Measurements from ENCODE around the gene RABGEF1.
"Not testable (repeated sequence)": the region's sequence is repeated elsewhere in the genome, so short reads cannot be mapped to it uniquely, and the experiment has no call there.

The RABGEF1 gene

DNA sequence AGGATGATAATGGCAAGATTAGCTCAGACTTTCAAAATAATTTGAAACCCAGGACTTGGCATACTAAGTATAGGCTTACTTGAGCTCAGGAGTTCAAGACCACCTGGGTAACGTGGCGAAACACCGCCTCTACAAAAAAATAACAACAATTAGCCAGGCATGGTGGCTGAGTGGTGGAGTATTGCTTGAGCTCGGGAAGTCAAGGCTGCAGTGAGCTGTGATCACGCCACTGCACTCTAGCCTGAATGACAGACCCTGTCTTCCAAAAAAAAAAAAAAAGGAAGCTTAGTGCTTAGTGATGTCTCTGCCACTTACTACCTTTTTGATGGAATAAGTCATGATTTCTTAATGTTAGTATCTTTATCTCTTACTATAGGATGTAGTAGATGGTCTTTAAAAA lies 25.5 kb downstream of the RABGEF1 start:
- no peak for DNase-seq

DNA sequence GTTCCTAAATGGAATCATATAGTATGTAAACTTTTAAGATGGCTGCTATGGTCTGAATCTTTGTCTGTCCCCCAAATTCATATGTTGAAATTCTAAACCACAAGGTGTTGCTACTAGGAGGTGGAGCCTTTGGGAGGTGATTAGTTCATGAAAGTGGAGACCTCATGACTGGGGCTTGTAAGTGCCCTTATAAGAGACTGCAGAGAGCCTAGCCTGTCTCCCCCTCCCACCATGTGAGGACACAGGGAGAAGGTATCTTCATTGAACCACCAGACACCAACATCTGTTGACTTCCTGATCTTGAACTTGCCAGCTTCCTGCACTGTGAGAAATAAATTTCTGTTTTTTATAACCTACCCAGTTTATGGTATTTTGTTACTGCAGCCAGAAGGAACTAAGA lies 27.0 kb downstream of the RABGEF1 start:
- not testable (repeated sequence) for DNase-seq

DNA sequence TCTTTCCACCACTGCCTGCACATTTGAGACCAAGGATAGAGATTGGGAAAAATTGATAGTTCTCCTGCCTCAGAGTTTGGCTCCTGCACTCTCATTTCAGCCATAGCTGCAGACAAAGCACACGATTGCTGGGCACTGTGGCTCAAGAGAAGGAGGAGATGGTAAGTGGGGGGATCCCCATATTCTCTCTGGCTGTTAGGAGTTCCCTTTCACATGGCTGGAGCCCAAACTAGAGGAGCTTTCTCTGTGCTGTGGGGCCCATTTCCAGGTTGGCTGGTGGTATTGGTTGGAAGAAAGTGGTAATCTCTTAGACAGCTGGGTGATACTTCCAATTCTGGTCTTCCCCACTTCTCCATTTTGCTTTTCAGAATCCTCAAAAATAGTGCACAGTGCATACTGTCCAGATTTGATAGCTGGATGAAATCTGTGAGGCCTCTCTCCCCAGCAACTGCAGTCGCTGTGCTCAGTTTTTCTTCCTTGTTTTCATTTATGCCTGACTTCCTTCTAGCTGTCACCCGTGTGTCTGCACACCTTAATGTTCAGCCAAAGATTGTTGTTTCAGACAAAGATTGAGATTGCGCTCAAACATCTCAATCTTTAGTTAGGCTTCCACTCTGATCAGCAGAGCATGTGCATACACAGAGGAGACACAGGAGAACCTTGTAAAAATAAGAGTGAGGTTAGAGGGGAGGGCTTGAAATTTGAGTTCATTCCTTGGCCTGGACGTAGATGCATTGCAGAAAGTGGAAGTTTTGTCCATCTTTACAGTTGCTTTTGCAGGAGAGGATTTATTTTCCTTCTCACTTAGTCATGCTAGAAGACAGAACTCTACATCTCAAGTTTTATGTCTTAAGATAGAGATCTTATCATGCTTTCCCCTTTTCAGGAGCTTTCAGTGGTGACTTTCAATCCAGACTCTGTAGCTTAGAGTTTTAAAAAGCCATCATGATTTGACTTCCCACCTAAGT lies 28.6 kb downstream of the RABGEF1 start:
- no peak for DNase-seq

DNA sequence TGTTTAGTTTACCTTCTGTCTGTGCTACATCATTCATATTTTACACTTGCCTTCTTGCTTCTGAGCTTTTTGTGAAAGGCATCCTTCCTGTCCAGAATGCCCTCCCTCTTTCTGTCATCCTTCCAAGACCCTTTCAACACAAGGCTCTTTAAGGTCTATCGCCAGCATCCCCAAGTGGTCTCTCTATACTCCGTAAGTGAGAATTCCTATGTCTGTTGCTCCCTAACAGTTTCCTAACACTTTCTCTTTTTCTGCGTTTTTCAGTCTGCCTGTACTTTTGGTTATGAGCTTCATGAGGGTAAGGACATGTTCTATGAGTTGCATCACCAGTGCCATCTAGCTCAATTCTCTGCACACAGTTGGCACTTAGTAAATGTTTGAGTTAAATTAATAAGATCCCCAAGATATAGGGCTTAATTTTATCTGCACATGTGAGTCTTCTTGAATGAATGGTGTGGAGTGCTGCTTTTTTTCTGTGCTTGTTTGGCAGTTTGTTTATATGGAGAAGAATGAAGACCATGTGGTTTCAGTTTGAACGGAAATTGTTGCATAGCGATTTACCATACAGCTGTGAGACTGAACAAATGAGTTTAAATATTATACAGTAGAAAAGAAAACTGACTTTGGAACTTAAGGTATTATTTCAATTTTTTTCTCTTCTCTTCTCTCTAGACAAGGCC lies 29.4 kb downstream of the RABGEF1 start:
- no peak for DNase-seq

DNA sequence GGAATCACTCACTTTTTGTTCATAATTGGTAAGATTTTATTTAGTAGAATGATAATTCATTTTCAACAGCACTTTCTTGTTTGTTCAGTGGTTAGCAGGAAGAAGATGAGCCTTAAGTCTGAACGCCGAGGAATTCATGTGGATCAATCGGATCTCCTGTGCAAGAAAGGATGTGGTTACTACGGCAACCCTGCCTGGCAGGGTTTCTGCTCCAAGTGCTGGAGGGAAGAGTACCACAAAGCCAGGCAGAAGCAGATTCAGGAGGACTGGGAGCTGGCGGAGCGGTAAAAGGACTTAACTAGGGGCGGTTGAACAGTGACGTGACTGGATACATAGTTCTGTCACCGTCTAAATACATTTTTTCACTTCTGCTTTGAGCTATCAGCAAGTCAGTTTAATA lies 31.3 kb downstream of the RABGEF1 start:
- no peak for DNase-seq

DNA sequence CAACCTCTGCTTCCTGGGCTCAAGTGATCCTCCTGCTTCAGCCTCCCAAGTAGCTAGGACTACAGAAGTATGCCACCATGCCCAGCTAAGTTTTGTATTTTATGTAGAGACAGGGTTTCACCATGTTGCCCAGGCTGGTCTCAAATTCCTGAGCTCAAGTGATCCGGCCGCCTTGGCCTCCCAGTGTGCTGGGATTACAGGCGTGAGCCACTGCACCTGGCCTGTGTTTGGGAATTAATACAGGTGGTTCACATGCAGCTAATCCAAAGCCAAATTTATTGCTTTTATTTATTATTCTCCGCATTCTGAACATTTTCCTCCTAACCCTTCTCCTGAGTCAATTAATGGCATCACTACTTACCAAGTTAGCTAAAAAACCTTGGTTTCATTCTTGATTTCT lies 33.2 kb downstream of the RABGEF1 start:
- not testable (repeated sequence) for DNase-seq

DNA sequence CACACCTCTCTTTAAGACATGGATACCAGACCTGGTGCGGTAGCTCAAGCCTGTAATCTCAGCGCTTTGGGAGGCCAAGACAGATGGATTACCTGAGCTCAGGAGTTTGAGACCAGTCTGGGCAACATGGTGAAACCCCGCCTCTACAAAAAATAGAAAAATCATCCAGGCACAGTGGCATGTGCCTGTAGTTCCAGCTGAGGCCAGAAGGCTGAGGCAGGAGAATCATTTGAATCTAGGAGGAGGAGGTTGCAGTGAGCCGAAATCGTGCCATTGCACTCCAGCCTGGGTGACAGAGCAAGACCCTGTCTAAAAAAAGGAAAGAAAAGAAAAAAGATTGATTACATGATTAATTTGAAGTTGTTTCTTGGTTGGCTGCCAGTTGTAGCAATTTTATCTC lies 35.9 kb downstream of the RABGEF1 start:
- not testable (repeated sequence) for DNase-seq

DNA sequence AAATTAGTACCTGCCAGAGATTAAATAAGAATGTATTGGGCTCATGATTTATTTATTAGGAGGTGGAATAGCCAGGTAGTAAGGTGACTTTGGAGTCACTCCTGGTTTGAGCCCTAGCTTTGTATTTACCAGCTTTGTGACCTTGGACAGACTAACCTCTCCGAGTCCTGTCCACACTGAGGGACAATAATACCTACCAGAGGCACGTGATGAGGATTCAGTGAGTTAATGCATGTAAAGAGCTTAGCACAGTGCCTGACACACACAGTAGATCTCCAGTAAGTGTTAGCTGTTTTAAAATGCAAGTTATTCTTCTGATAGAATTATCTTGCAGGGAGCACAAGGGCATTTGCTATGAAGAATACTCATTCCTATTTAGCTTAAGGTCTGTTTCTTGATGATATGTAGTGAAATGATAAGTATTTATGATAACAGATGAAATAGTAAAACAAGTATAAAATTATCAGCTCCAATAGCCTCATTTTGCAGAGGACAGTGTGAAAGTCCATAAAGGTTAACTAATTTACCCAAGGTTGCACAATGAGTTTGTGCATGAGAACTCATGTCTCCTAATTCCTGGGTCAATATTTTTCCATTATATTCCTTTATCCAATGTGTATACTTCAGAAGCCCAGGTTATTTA lies 36.4 kb downstream of the RABGEF1 start:
- no peak for DNase-seq

DNA sequence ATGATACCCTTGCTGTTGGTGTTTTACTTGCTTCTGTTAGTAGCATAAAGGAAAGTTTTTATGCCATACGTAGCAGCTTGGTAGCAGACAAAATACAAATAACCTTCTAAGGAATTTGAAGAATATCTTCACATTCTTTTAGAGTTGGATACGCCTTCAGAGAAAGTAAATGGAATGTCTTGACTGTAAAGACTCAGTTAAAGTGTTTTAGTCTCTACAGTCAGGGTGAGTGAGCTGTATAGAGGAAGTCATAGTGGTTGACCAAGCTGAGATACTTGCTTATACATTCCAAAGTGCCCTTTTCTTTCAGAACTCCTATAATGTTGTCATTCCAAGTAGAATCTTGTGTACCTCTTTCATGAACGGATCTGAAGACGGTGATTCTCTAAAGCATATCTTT lies 37.7 kb downstream of the RABGEF1 start:
- DNase-seq, result no peak

DNA sequence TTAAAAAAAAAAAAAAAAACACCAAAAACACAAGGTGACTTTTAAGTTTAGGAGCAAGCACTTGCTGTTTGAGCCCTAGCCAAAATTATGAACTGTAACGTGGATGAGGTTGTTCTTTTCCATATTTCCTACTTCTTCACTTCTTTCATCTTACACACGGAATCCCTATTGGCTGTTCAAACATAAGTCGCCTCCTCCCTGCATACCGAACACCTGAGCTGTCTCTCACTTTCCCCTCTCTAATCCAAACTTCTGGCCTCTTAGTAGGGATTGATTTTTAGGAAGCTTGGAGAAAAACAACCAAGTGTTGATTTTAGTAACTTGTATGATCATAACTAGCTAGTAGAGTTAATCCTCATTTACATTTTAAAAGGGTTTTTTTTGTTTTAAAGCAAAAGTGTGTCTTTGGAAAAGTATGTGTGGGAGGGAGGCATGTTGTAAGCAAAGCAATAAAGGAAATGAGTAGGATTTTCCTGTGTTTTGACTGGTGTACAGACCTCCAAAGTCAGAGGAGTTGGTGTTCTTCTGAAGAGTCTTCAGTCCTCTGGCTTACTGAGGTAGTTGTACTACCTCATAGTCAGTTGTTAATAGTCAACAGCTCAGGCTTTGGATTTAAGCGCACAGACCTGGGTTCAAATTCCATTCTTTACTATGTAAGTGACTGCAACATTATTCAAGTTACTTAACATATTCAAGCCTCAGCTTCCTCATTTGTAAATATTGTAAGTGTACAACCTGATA lies 39.3 kb downstream of the RABGEF1 start:
- no peak for DNase-seq

DNA sequence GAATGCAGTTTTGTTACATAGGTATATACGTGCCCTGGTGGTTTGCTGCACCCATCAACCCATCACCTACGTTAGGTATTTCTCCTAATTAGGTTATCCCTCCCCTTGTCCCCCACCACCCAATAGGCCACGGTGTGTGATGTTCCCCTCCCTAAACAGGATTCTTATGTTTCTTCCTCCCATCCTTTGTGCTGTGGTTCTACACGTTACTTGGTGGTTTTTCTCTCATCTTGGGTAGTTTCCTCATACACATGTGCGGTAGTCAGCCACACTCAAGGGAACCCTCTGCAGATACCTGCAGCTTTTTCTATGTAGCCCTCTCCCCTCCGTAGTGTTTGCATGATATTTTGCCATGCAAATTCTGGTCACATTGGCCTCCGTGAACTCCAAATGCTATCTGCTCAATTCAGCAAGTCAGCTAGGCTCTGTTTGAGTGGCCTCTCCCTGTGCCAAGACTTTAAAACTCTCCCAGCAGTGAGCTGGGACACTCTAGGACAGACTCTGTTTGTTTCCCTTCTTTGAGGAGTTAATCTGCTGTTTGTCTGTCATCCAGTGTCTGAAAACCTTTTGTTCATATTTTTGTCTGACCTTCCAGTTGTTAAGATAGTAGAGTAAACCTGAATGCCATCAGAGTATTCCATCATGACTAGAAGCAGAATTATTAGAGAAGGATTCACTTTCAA lies 41.0 kb downstream of the RABGEF1 start:
- no peak for DNase-seq

DNA sequence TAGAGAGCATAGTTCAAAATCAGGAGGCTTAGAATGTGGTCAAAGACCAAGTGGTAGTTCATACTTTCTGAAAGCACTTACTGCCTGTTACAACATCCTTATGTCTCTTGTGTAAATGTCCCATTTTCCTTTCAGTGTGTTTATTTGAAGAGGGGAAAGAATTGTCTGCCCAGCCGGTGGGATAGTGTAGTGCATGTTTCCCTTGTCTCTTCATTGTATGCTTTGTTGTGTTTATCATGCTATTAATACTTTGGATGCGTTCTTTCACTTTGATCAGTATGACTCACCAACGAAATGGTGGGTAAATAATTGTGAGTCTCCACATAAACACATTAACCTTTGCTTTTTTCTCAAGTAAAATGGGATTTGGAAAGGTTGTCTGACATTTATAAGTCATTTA lies 42.3 kb downstream of the RABGEF1 start:
- DNase-seq, result not testable (repeated sequence)

DNA sequence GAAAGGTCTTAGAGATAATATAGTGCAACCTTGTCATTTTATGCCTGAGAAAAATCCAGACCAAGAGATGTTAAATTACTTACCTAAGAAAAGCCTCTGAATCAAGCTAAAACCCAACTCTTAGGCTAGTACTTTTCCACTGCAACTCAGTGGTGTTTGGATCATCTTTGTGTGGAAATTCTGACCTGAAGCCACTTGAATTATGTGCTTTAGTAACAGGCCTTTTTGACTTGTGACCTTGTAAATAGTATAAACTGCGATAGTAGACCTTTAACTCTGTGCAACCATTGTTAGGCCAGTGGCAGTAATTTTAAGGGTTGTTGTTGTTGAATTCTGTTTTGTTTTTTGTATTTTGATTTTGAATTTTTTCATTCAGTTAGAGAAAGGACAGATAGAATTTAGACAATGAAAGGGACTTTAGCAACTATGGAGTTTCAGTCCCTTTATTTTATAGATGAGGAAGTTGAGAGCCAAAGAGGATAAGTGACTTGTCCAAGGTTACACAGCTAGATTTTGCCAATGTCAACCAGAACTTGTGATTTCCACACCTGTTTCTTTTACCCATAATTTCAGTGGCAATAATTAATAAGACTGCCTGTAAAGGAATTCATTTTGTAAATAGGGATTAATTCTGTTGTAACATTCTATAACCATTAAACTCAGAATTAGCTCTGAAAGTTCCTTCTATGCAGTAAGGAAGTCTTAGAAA lies 43.5 kb downstream of the RABGEF1 start:
- not testable (repeated sequence) for DNase-seq

DNA sequence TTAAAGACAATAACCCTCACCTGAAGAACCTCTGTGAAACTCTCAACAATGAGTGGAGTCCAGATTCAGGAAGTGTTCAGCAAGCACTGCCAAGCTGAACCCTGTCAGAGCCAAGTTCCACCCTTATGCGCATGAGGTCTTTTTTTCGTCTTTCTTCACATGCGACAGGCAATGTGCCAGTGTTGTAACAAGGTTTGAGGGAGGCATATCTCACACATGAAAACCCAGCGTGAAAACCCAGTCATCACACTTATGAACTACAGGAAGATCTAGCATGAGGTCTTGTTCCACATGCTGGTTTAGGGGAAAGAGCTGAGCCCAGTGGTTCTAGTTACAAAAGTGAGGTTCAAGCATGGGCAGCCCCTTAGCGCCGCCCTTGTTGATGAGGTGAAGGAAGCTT lies 49.7 kb downstream of the RABGEF1 start:
- DNase-seq, result no peak

DNA sequence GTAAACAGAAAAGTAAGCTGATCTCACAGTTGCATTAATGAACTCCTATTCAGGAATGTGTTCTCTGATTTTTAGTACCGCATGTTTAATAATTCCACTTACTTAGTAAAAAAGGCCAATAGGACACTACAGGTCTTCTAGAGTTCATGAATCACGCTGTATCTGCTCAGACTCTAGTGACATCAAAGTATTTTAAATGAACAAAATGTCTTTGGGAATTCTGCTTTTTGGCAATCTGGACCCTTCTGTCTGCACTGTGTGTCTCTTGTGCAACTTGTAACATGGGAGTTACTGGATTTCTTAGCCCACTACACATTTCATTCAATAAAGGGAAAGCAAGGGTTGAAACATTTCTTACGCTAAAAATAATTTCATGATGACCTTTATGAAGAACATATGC lies 50.2 kb downstream of the RABGEF1 start:
- DNase-seq, result no peak

DNA sequence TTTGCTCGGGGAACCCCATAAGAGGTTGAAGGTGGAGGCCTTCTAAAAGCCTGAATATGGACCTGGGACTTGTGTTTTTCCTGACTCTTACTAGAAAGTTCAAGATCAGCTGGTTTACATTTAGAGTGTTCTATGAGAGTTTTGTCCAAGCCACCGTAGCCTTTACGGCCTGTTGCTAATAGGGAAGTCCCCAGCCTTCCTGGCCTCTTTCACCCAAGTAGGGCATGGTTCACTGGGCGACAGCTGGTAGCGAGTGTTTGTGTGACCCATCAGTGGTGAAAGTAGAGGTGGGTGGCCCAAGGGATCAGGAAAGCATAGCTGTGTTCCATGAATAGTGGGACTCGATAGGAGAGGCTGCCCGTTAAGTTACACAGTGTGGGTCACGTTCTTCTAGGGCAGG lies 60.1 kb downstream of the RABGEF1 start:
- DNase-seq, result no peak

DNA sequence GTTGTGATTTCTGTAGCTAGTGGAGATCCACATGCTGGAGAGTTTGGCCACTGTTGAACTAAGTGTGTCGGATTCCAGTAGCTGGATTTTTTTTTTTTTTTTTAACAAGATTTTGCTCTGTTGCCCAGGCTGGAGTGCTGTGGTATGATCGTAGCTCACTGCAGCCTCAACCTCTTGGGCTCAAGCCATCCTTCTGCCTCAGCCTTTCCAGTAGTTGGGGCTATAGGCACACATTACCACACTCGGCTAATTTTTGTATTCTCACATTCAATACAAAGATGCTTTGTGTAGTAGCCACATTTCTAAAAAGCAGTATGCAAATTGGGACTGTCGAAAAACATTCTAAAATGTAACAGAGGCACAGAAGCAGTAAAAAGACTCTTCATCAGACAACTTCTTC lies 63.5 kb downstream of the RABGEF1 start:
- no peak for DNase-seq

DNA sequence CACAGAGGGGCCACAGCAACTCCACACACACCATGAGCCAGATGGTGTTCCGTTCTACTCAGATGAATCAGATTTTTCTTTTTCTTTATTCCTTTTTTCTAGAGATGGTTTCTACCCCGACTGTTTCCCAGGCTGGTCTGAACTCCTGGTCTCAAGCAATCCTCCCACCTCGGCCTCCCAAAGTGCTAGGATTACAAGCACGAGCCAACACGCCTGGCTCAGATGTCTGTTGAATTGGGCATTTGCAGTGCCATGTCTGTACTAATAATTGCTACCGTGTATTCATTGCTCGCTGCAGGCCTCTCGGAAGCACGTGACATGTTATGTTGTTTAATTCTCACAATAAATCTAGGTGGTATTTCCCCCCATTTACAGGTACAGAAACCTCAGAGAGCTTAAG lies 67.2 kb downstream of the RABGEF1 start:
- no peak for DNase-seq

DNA sequence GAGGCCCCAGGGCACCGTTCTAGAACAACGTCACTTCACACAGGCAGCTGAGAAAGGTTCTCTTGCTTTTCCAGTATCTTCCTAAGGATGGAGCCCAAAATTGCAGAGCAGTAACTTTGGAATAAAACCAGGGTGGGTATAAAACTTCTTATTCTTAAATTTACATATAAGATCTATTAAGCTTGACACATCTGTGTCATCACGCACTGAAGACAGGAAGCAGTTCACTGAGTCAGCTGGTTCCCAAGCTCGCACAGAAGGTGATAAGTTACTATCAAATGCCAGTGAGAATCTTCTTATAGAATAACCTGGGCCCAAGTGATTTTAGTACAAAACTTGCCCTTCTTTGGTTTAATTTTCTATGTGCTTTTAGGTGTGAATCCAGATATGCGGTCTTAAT lies 70.2 kb downstream of the RABGEF1 start:
- no peak for DNase-seq

DNA sequence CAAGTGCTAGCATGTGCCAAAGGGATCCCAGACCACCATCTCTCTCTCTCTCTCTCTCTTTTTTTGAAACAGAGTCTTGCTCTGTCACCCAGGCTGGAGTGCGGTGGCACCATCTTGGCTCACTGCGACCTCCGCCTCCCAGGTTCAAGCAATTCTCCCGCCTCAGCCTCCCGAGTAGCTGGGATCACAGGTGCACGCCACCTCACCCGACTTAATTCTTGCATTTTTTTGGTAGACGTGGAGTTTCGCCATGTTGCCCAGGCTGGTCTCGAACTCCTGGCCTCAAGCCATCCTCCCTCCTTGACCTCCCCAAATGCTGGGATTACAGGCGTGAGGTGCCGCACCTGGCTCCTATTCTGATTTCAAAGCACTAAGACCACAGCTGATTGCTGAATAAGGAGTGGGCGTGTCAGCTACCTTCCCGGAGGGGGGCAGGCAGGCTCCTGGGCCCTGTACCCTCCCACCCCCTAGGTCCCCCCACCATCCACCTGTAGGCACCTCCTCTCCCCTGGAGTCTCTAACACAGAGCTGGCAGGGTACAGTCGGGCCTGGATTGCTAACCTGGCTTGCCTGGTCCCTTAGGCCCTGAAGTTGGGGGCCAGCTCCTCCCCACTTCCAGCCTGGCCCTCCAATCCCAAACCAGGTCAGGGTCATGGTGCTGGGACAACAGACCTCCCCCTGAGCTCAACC lies 74.8 kb downstream of the RABGEF1 start:
- DNase-seq, result not testable (repeated sequence)

DNA sequence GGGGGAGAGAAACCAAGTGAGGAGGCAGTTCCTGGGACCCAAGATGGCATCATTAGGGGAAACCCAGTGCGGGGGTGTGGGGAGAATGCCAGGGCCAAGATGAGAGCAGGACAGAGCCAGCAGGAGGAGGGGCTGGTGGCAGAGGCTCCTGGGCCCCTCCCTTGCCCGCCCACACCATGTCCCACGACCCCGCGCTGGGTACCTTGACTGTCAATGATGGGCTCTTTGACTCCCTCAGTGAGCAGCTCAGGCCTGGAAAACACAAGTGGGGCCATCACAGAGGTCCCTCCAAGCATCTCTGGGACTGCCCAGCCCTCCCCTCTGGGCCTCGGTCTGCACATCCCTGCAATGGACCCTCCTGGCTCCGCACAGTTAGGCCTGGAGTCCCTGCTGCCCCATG lies 75.4 kb downstream of the RABGEF1 start:
- no peak for DNase-seq

Measured in NCI-H1105 (cell line).